Liver (tissue), 9 donors: ENCODE results near the gene TNFSF15. TPM values are rescaled to one million over a fixed set of nuclear protein-coding genes. Genes with fewer than 3 reads are reported as not detected.

Experiments used
- DNase-seq: peaks from one replicate; pipeline ENCODE4 v3.0.0-alpha.2; 2017; ENCODE audit warnings: low spot score
- H3K27ac ChIP-seq, 2 donors: one replicate each; pipeline ENCODE4 v1.7.0; 2013; ENCODE audit warnings: inconsistent platforms in 2 of 2, low read length in 2 of 2, control low read depth in 1 of 2, low read depth in 1 of 2, mild to moderate bottlenecking in 1 of 2
- H3K27me3 ChIP-seq, 4 donors: one replicate each; pipeline versions ENCODE4 v1.6.1 to v1.7.0; 2013; ENCODE audit warnings: low read length in 3 of 4, inconsistent platforms in 1 of 4, mild to moderate bottlenecking in 1 of 4, moderate library complexity in 1 of 4; ENCODE audit not compliant: control insufficient read depth in 4 of 4, insufficient read depth in 4 of 4
- H3K36me3 ChIP-seq, 4 donors: one replicate each; pipeline versions ENCODE4 v1.6.1 to v1.7.0; 2013; ENCODE audit warnings: low read length in 3 of 4, mild to moderate bottlenecking in 3 of 4, low read depth in 1 of 4, moderate library complexity in 1 of 4; ENCODE audit not compliant: control insufficient read depth in 4 of 4, insufficient read depth in 3 of 4
- H3K4me1 ChIP-seq, 4 donors: one replicate each; pipeline versions ENCODE4 v1.6.1 to v1.7.0; 2013; ENCODE audit warnings: low read length in 3 of 4, mild to moderate bottlenecking in 3 of 4, moderate library complexity in 1 of 4; ENCODE audit not compliant: control insufficient read depth in 4 of 4, insufficient read depth in 4 of 4
- H3K4me3 ChIP-seq, 3 donors: one replicate each; pipeline versions ENCODE4 v1.6.1 to v1.7.0; 2013; ENCODE audit warnings: low read length in 3 of 3, control low read depth in 1 of 3, low read depth in 1 of 3, mild to moderate bottlenecking in 1 of 3
- H3K9ac ChIP-seq, 2 donors: one replicate each; pipeline ENCODE4 v1.7.0; 2013; ENCODE audit warnings: low read length in 2 of 2, mild to moderate bottlenecking in 2 of 2, moderate library complexity in 2 of 2, control low read depth in 1 of 2, low read depth in 1 of 2
- H3K9me3 ChIP-seq, 4 donors: one replicate each; pipeline versions ENCODE4 v1.6.1 to v1.7.0; 2013; ENCODE audit warnings: low read length in 3 of 4; ENCODE audit not compliant: control insufficient read depth in 4 of 4
- ATF3 ChIP-seq: IDR thresholded peaks from 2 replicates; pipeline ENCODE4 v1.6.1; 2016; ENCODE audit warnings: antibody characterized with exemption
- CTCF ChIP-seq: fragments of 150-350 bp; IDR thresholded peaks from 2 replicates; pipeline ENCODE4 v1.5.1; 2017; ENCODE audit warnings: improper control_type of control experiment, low read depth, low read length; ENCODE audit not compliant: missing input control
- EGR1 ChIP-seq, 2 donors: IDR thresholded peaks; 2 replicates each; pipeline ENCODE4 v1.6.1; 2016 to 2018; ENCODE audit warnings: antibody characterized with exemption in 2 of 2, low read depth in 2 of 2
- FOXA1 ChIP-seq: IDR thresholded peaks from 2 replicates; pipeline ENCODE4 v1.6.1; 2016; ENCODE audit warnings: antibody characterized with exemption
- FOXA2 ChIP-seq: IDR thresholded peaks from 2 replicates; pipeline ENCODE4 v1.6.1; 2016; ENCODE audit warnings: antibody characterized with exemption
- GABPA ChIP-seq, 2 donors: IDR thresholded peaks in 1 of 2; conservative IDR thresholded peaks in 1 of 2; 2 replicates each; pipeline ENCODE4 v1.6.1; 2016; ENCODE audit warnings: antibody characterized with exemption in 2 of 2, mild to moderate bottlenecking in 1 of 2, moderate library complexity in 1 of 2
- HNF4A ChIP-seq, 2 donors: conservative IDR thresholded peaks; 2 replicates each; pipeline ENCODE4 v1.6.1; 2016; ENCODE audit warnings: antibody characterized with exemption in 2 of 2, mild to moderate bottlenecking in 2 of 2
- HNF4G ChIP-seq: IDR thresholded peaks from 2 replicates; pipeline ENCODE4 v1.6.1; 2016; ENCODE audit warnings: antibody characterized with exemption
- JUND ChIP-seq, 2 donors: IDR thresholded peaks; 2 replicates each; pipeline ENCODE4 v1.6.1; 2016; ENCODE audit warnings: antibody characterized with exemption in 2 of 2
- MAX ChIP-seq: IDR thresholded peaks from 2 replicates; pipeline ENCODE4 v1.6.1; 2016; ENCODE audit warnings: antibody characterized with exemption
- NR2F2 ChIP-seq: IDR thresholded peaks from 2 replicates; pipeline ENCODE4 v1.6.1; 2016; ENCODE audit warnings: antibody characterized with exemption
- RAD21 ChIP-seq, 2 donors: IDR thresholded peaks; 2 replicates each; pipeline ENCODE4 v1.6.1; 2016; ENCODE audit warnings: antibody characterized with exemption in 2 of 2, mild to moderate bottlenecking in 2 of 2
- REST ChIP-seq: IDR thresholded peaks from 2 replicates; pipeline ENCODE4 v1.6.1; 2016; ENCODE audit warnings: antibody characterized with exemption, mild to moderate bottlenecking
- RXRA ChIP-seq, 2 donors: IDR thresholded peaks; 2 replicates each; pipeline ENCODE4 v1.6.1; 2017 to 2018; ENCODE audit warnings: antibody characterized with exemption in 2 of 2, mild to moderate bottlenecking in 1 of 2
- SP1 ChIP-seq: IDR thresholded peaks from 2 replicates; pipeline ENCODE4 v1.6.1; 2018; ENCODE audit warnings: antibody characterized with exemption, mild to moderate bottlenecking
- TAF1 ChIP-seq: conservative IDR thresholded peaks from 2 replicates; pipeline ENCODE4 v1.6.1; 2016; ENCODE audit warnings: antibody characterized with exemption, mild to moderate bottlenecking
- YY1 ChIP-seq: IDR thresholded peaks from 2 replicates; pipeline ENCODE4 v1.6.1; 2016; ENCODE audit warnings: antibody characterized with exemption, mild to moderate bottlenecking
- ZBTB33 ChIP-seq: IDR thresholded peaks from 2 replicates; pipeline ENCODE4 v1.6.1; 2016; ENCODE audit warnings: antibody characterized with exemption
- WGBS: extraction: QIAGEN DNeasy Blood & Tissue Kit; methylation state at CpG from one replicate; pipeline ENCODE4 v1.1.7; 2013; 5-methylcytosine and 5-hydroxymethylcytosine counted together
- polyA plus RNA-seq, 2 donors: library from polyadenylated mRNA; stranded (reverse) in 1 of 2; unstranded in 1 of 2; fragments of 200-250 nt in 1 of 2; fragments of >200 nt in 1 of 2; fragmentation: Nextera tagmentation in 1 of 2; extraction: Ambion mirVana in 1 of 2; gene quantifications; one replicate each; pipeline versions ENCODE4 v1.2.1 to v1.2.3, GENCODE V29; 2013 to 2015
- total RNA-seq, 2 donors: library from RNA; depleted of rRNA; stranded (reverse); fragments of >200 nt; gene quantifications; one replicate each; pipeline ENCODE4 v1.2.3, GENCODE V29; 2014
- donor health status: healthy.
- donor health status: healthy.
- donor health status: healthy.
- donor health status: healthy.
- donor health status: healthy.

The TNFSF15 gene
- total and polyA plus RNA-seq, 4 donors: 0.01 to 0.42 (median 0.08) TPM; not detected in 1

GRCh38 chr9:114759512-114760341 is 46.1 kb downstream of the TNFSF15 start:
- Histone ChIP-seq H3K27ac (no peak overlapping the region), H3K9me3 (no peaks in the 10 kb centered on the region), H3K9ac (no peak overlapping the region), H3K4me1 (no peaks in the 10 kb centered on the region), H3K27me3 (peaks cover 0 to 9% (median 0%) of the 10 kb centered on the region in 4 donors), H3K36me3 (no peaks in the 10 kb centered on the region), H3K4me3 (no peak overlapping the region)
- no peak for TF ChIP-seq CTCF
- WGBS: 87% methylated on average over 7 of the region's 7 CpGs
- DNase-seq: no peak

GRCh38 chr9:114757984-114758383 is 47.9 kb downstream of the TNFSF15 start:
- Histone ChIP-seq H3K27me3 (peaks cover 0 to 9% (median 0%) of the 10 kb centered on the region in 4 donors), H3K36me3 (no peaks in the 10 kb centered on the region), H3K9me3 (no peaks in the 10 kb centered on the region), H3K9ac (no peak overlapping the region), H3K4me3 (no peak overlapping the region), H3K4me1 (no peaks in the 10 kb centered on the region), H3K27ac (no peak overlapping the region)
- no peak for DNase-seq
- 65% methylated on average over 9 of the region's 9 CpGs for WGBS
- TF ChIP-seq JUND (IDR thresholded peaks at IDR 0.05) (no peak), YY1 (no peak)

GRCh38 chr9:114757395-114757794 is 48.4 kb downstream of the TNFSF15 start:
- H3K36me3 ChIP-seq: no peaks in the 10 kb centered on the region
- no peaks in the 10 kb centered on the region for H3K4me1 ChIP-seq
- H3K4me3 ChIP-seq: no peak overlapping the region
- peaks cover 0 to 11% (median 0%) of the 10 kb centered on the region in 4 donors for H3K27me3 ChIP-seq
- TF ChIP-seq RXRA (IDR thresholded peaks at IDR 0.05) (no peak), SP1 (no peak), RAD21 (IDR thresholded peaks at IDR 0.05) (no peak), TAF1 (no peak), JUND (IDR thresholded peaks at IDR 0.05) (no peak), YY1 (no peak), GABPA (IDR thresholded peaks at IDR 0.05 in 1 of 2, conservative IDR thresholded peaks at IDR 0.05 in 1 of 2) (no peak), MAX (no peak), EGR1 (IDR thresholded peaks at IDR 0.05; ENCODE audit: low read depth in 2 of 2) (no peak), ATF3 (no peak), REST (no peak), ZBTB33 (no peak), NR2F2 (no peak), FOXA1 (no peak), HNF4G (no peak), HNF4A (conservative IDR thresholded peaks at IDR 0.05) (no peak), CTCF (no peak), FOXA2 (no peak)
- H3K27ac ChIP-seq: no peak overlapping the region
- no peak for DNase-seq
- 90% methylated on average over 2 of the region's 2 CpGs for WGBS
- H3K9ac ChIP-seq: no peak overlapping the region
- no peaks in the 10 kb centered on the region for H3K9me3 ChIP-seq
